SH-SY5Y (cell line): ENCODE results near the gene AKAP17A.

Experiments used
- GATA2 ChIP-seq: IDR thresholded peaks from 2 replicates; pipeline ENCODE4 v1.6.1; 2011; ENCODE audit warnings: mild to moderate bottlenecking, low read depth, low read length
- GATA3 ChIP-seq: IDR thresholded peaks from 2 replicates; pipeline ENCODE4 v1.6.1; 2011; ENCODE audit warnings: low read depth, mild to moderate bottlenecking, low read length, moderate library complexity

GRCh38 chrX:1578511-1579173 is 12.8 kb upstream of the AKAP17A start:
- no peak for TF ChIP-seq GATA2
- no peak for TF ChIP-seq GATA3
